Astrocyte of the cerebellum (primary cell): ENCODE data around the gene CFAP57.

Experiments
- DNase-seq: peaks from one replicate; pipeline ENCODE4 v3.0.0-alpha.2; 2011; ENCODE audit warnings: low read depth
- H3K4me3 ChIP-seq: 2 replicates; pipeline ENCODE4 v1.5.1; 2011; ENCODE audit warnings: mild to moderate bottlenecking, low read depth, low read length, moderate library complexity
- CTCF ChIP-seq: IDR thresholded peaks from 2 replicates; pipeline ENCODE4 v1.5.1; 2012; ENCODE audit warnings: low read length, low read depth, moderate library complexity, mild to moderate bottlenecking; ENCODE audit errors: missing control alignments
- in situ Hi-C: cut with HindIII; loops from 2 replicates; pipeline ENCODE4 v1.10.0; 2017; ENCODE audit warnings: low sequenced_read_pairs

Gene CFAP57

GRCh38 chr1:43171876-43172526 is at the start of gene CFAP57, which contains the start of gene EBNA1BP2:
Gene CFAP57, plus strand, starts transcription at chr1:43172330. Its CDS starts 424 bp downstream, at chr1:43172754.
Gene EBNA1BP2, minus strand, starts transcription at chr1:43172290. Its CDS starts 172 bp downstream, at chr1:43172118.
- TF ChIP-seq CTCF: no peak
- peak; percentile 85 for DNase-seq
- peak within 1 kb of the TSS; percentile 92 for H3K4me3 ChIP-seq
- in situ Hi-C loops: no loop called here

- TF ChIP-seq CTCF: no peak
- in situ Hi-C loops: no loop called here
- no peak overlapping the region for H3K4me3 ChIP-seq
- DNase-seq: no peak
Measured at GRCh38 chr1:43123031-43123430, 49.1 kb upstream of the CFAP57 start.

- TF ChIP-seq CTCF: no peak
- no peak for DNase-seq
- no peak overlapping the region for H3K4me3 ChIP-seq
- in situ Hi-C loops: no loop called here
Measured at GRCh38 chr1:43128816-43129215, 43.3 kb upstream of the CFAP57 start.

- no peak overlapping the region for H3K4me3 ChIP-seq
- in situ Hi-C loops: no loop called here
- TF ChIP-seq CTCF: no peak
- no peak for DNase-seq
Measured at GRCh38 chr1:43129426-43129825, 42.7 kb upstream of the CFAP57 start.

GRCh38 chr1:43134068-43134467 is 38.1 kb upstream of the CFAP57 start:
- no peak for DNase-seq
- TF ChIP-seq CTCF: no peak
- in situ Hi-C loops: no loop called here

GRCh38 chr1:43134640-43135039 is 37.5 kb upstream of the CFAP57 start:
- no peak overlapping the region for H3K4me3 ChIP-seq
- no peak for DNase-seq
- TF ChIP-seq CTCF: no peak
- in situ Hi-C loops: no loop called here

More at GRCh38 chr1:43134068-43134467, 38.1 kb upstream of the CFAP57 start:
- H3K4me3 ChIP-seq: no peak overlapping the region
